ENCODE data around the gene FTH1.

FTH1 gene

DNA sequence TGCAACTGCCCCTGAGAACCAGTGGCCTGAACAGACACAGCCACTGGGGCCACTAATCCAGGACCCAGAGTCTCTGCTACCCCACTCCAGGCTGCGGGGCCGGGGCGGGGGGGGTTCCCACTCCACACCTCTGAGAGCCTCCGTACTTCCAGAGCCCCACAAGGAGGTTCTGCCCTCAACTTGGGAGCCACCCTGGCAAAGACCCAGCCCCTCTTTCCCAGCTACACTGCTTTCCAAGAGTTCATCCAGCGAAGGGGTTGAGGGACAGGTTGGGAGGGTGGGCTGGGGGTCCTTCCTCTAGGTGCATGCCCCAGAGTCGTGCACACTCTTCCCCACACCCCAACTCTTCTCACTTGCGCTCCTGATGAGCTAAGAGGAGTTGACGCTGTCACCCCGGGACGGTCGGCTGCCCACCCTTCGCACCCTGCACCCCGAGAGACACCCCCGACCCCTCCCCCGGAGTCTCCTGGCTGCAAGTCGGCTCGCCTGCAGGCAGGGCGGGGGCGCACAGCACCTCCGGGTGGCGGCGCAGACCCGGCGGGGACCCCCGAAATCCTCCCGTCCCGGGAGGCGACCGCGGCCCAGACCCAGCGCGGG is 50.6 kb downstream of the FTH1 start:
- TF ChIP-seq, protein P1, sequence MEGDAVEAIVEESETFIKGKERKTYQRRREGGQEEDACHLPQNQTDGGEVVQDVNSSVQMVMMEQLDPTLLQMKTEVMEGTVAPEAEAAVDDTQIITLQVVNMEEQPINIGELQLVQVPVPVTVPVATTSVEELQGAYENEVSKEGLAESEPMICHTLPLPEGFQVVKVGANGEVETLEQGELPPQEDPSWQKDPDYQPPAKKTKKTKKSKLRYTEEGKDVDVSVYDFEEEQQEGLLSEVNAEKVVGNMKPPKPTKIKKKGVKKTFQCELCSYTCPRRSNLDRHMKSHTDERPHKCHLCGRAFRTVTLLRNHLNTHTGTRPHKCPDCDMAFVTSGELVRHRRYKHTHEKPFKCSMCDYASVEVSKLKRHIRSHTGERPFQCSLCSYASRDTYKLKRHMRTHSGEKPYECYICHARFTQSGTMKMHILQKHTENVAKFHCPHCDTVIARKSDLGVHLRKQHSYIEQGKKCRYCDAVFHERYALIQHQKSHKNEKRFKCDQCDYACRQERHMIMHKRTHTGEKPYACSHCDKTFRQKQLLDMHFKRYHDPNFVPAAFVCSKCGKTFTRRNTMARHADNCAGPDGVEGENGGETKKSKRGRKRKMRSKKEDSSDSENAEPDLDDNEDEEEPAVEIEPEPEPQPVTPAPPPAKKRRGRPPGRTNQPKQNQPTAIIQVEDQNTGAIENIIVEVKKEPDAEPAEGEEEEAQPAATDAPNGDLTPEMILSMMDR (IDR thresholded peaks at IDR 0.05; ENCODE audit: low read depth, low read length) = no peak
- H3K4me3 ChIP-seq (replicated peaks in 1 of 2; ENCODE audit: low read depth in 2 of 2, low read length in 2 of 2) = peak overlapping the region; percentile 58 to 62
- DNase-seq (ENCODE audit: low read depth in 2 of 2) = no peak

DNA sequence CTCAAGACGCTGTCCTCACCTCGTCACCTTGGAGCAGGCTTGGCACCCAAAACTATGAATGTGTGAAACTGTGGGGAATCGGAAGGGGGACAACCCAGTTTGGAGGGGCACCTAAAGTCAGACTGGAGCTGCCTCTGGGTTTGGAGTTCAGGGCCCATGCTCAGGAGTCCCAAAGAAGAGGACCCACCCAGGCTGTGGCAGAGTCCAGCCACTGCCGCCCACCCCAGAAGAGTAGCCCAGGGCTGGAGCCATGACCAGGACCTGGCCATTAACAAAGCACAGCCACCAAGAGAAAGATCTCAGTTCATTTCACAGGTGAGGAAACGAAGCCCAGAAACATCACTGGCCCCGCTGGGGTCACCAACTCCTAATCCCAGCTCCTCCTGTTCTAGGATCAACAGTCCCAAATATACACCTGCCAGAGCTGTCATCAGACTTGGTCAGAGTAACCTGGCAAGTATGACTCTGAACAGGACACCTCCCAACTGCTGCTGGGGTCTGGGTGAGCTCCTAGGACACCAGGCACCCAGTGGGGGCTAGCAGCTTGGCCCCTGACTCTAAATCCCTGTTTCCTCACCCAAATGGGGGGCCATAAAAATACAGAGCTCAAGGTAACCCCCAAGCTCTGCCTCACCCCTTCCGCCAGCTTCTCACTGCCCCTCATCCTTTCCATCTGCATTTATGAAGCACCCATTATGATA is 52.8 kb downstream of the FTH1 start:
- DNase-seq (ENCODE audit: low read depth in 2 of 2) = no peak
- no peak overlapping the region for H3K4me3 ChIP-seq (replicated peaks in 1 of 2; ENCODE audit: low read depth in 2 of 2, low read length in 2 of 2)
- TF ChIP-seq, protein P1 (IDR thresholded peaks at IDR 0.05; ENCODE audit: low read depth, low read length) = no peak

Measured in cardiac fibroblast (primary cell).